Neural progenitor cell (in vitro differentiated cells): ENCODE results near the gene DRC3.

Experiments used
- EZH2 ChIP-seq: fragments of 200-600 bp; sonication (generic); IDR thresholded peaks from 2 replicates; pipeline ENCODE4 v1.6.1; 2017; ENCODE audit warnings: antibody characterized with exemption, mild to moderate bottlenecking, moderate library complexity
- EZH2phosphoT487 ChIP-seq: fragments of 200-600 bp; sonication (generic); IDR thresholded peaks from 2 replicates; pipeline ENCODE4 v1.6.1; 2017; ENCODE audit warnings: antibody characterized with exemption
- TF ChIP-seq, protein P1 (sequence below): fragments of 200-600 bp; sonication (generic); IDR thresholded peaks from 2 replicates; pipeline ENCODE4 v1.5.1; 2017; ENCODE audit warnings: antibody characterized with exemption, mild to moderate bottlenecking

DNA sequence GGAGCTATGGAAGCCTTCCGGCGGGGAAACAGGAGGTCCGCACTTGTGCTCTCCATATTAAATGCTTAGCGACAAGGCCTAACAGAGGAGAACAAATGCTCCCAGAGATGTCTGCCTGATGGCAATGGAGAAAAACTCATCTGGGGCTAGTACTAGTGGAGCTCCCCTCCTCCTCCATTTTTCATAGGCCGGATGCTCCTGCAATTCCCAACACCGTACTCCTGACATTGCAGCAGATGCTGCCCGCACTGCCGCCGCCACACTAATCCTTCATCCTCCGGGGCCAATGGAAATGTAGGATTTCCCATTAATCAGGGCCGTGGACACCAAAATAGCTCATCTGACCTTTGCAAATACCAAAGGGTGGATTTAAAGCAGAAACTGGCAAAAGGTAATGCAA is 27.9 kb upstream of the DRC3 start:
- TF ChIP-seq, protein P1, sequence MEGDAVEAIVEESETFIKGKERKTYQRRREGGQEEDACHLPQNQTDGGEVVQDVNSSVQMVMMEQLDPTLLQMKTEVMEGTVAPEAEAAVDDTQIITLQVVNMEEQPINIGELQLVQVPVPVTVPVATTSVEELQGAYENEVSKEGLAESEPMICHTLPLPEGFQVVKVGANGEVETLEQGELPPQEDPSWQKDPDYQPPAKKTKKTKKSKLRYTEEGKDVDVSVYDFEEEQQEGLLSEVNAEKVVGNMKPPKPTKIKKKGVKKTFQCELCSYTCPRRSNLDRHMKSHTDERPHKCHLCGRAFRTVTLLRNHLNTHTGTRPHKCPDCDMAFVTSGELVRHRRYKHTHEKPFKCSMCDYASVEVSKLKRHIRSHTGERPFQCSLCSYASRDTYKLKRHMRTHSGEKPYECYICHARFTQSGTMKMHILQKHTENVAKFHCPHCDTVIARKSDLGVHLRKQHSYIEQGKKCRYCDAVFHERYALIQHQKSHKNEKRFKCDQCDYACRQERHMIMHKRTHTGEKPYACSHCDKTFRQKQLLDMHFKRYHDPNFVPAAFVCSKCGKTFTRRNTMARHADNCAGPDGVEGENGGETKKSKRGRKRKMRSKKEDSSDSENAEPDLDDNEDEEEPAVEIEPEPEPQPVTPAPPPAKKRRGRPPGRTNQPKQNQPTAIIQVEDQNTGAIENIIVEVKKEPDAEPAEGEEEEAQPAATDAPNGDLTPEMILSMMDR = no peak
- TF ChIP-seq EZH2phosphoT487 (no peak), EZH2 (no peak)
